ENCODE results near the gene ZNRF4.
"Not testable (repeated sequence)": the region's sequence is repeated elsewhere in the genome, so short reads cannot be mapped to it uniquely, and the experiment has no call there.

ZNRF4 gene

GRCh38 chr19:5478241-5478924, 23.2 kb downstream of the ZNRF4 start:
- DNase-seq, result no peak

DNA sequence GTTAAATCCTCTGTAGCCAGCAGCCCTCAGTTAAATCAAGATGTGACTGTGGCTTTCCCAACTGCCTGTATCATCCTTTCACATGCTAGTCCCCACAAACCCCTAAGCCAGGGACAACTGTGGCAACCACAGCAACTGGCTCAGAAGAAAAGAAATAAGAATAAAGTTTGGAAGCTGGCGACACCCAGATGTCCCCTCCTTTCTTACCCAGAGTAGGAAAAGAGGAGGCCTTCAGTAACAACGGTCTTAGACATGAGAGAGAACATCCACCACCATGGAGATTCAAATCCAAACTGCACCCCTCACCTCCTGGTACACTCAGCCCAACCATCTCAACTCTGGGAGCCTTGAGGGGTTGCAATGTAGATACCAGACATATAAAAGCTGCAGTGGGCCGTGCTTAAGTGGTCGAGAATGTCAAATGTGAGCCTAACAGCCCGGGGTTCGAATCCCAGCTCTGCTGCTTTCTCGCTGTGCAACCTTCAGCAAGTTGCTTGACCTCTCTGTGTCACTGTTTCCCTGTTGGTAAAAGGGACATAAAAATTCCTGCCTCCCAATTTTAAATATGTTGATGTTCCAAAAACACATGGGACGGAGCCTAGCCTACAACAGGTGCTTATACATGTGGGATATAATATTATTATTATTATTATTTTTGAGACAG, 23.8 kb downstream of the ZNRF4 start:
- no peak for DNase-seq

DNA sequence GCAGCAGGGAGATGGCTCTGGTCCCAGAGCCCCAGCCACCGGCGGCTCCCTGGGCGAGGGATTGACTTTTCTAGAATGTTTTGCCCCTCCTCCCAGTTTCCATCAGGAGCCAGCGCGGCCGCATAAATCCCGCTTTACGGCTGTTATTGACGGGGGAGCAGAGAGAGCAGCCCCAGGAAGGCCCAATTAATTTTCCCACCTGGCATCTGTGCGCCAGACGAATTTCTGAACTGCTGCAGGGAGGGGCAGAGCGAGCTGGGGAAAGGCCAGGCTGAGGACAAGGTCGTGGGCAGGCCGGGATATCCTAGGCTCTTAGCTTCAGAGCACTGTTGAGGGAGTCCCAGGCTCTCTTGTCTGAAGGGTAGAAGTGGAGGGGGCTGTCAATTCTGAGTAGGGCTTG, 24.7 kb downstream of the ZNRF4 start:
- no peak for DNase-seq

- DNase-seq, result no peak
These were observed 25.2 kb downstream of the ZNRF4 start for GRCh38 chr19:5480427-5480836.

DNA sequence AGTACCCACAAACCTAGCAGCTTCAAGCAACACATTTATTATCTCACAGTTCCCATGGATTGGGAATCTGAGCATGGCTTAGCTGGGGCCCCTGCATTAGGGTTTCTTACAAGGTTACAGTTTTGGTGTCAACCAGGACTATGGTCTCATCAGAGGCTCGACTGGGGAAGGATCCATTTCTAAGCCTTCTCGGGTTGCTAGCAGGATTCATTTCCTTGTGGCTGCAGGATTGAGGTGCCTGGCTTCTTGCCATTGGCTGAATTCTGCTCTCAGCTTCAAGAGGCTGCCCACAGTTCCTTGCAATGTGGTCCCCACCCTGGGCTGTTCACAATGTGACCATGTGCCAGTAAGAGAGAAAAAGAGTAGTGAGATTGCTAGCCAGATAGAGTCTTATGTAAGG, 26.7 kb downstream of the ZNRF4 start:
- no peak for DNase-seq

- DNase-seq, result no peak
These were observed 29.4 kb downstream of the ZNRF4 start for GRCh38 chr19:5484398-5485285.

GRCh38 chr19:5485286-5485636, 30.0 kb downstream of the ZNRF4 start:
- no peak for DNase-seq

GRCh38 chr19:5485658-5486057, 30.4 kb downstream of the ZNRF4 start:
- not testable (repeated sequence) for DNase-seq

DNA sequence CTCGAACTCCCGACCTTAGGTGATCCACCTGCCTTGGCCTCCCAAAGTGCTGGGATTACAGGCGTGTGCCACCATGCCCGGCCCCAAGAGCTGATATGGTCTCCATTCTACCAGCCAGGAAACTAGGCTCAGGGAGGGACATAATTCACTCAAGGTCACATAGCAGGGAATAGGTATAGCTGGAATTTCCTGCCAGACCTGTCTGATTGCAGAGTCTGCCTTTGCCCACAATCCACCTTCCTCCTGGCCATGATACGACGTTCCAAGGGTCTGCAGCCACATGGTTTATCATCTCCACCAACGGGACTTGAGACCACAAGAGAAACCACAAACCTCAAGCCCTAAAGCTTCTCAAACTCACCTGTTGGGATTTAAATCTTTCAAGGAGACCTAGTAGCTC, 32.0 kb downstream of the ZNRF4 start:
- DNase-seq, result no peak

- DNase-seq, result no peak
These were observed 34.3 kb downstream of the ZNRF4 start for GRCh38 chr19:5489551-5489950.

GRCh38 chr19:5491565-5491964, 36.3 kb downstream of the ZNRF4 start:
- DNase-seq, result no peak

GRCh38 chr19:5492281-5492634, 37.0 kb downstream of the ZNRF4 start:
- DNase-seq, result no peak

- DNase-seq, result no peak
These were observed 37.6 kb downstream of the ZNRF4 start for GRCh38 chr19:5492635-5493409.

DNA sequence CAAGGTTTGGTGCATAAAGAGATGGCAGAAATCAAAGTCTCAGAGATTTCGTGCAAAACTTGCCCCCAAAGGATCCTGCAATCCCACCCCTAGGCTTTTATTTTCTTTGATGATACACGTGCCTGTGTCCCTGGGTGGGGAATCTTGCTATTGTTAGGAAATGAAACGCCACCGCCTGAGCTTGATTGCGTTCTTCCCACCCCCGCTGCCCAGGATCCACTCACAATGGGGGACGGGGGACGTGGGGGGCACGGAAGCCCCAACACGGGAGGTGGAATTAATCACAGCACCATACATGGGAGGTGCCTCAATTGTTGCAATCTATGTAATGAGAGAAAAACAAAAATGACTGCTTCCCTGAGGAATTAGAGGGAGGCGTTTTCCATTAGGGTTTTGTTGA, 39.6 kb downstream of the ZNRF4 start:
- DNase-seq, result no peak

GRCh38 chr19:5495792-5496191, 40.6 kb downstream of the ZNRF4 start:
- no peak for DNase-seq

DNA sequence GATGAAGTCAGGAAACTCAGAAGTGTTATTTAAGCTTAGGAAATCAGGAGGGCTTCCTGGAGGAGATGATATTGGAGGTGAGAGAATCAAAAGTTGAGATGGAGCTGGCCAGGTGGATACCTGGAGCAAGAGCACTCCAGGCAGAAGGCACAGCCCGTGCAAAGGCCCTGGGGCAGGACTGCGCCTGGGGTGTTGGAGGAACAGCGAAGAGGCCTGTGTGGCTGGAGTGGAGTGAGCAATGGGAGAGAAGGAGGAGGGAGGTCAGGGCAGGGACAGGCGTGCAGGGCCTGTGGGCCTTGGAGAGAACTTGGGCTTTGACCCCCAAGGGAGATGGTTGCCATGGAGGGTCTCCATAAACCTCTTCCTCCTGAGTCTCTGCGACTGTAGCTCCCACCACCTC, 42.1 kb downstream of the ZNRF4 start:
- DNase-seq, result no peak

- DNase-seq, result no peak
These were observed 43.8 kb downstream of the ZNRF4 start for GRCh38 chr19:5498830-5499550.

- no peak for DNase-seq
These were observed 46.7 kb downstream of the ZNRF4 start for GRCh38 chr19:5501907-5502306.

DNA sequence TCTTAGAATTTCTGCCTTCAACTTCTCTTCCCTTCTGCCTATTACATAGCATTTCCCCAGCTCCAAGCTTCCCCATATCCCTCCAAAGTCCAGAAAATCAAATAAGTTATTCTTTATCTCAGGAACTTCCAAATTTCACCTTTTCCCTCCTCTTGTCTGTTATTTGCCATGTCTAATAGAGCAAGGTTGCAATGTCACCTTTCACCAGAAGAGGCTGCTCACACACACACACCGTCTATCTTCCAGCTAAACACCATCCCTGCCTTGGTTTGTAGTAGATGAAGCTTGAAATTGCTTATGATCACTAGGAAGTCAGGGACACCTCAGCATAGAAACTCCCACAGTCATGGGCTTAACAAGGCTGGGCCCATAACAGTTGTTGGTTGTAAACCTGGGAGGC, 48.4 kb downstream of the ZNRF4 start:
- DNase-seq, result no peak

DNA sequence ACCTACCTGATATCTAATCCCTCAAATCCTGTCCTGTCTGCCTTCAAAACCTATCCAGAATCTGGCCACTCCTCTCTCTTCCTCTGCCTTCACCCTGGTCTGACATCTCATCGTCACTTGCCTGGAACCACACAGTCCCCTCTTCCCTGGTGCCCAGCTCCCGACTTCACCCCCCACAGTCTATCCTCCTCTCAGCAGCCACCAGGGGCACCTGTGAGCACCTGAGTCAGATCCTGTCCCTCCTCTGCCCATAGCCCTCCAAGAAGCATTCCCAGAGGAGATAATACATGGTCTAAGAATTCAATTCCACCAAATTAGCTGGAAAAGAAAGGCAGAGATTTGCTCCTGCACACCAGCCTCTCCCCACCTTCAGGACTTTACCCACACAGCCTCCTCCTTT, 48.9 kb downstream of the ZNRF4 start:
- DNase-seq, result no peak

Measured in AML-193 (cell line).